GM23338 (cell line): ENCODE measurements around the gene NLK. TPM values are rescaled to one million over a fixed set of nuclear protein-coding genes. Genes with fewer than 3 reads are reported as not detected.

ENCODE experiments used
- ATAC-seq: fragments of 200-7000 bp; cut with Tn5 transposase; 3 replicates; pipeline ENCODE4 v1.9.1; 2020
- DNase-seq: peaks from one replicate; pipeline ENCODE4 v3.0.0-alpha.2; 2015; ENCODE audit warnings: low spot score
- H2AFZ ChIP-seq: fragments of 200-600 bp; sonication (generic); 2 replicates; pipeline ENCODE4 v1.8.0; 2016; ENCODE audit warnings: antibody characterized with exemption, mild to moderate bottlenecking, moderate library complexity
- H3F3A ChIP-seq: fragments of 200-600 bp; sonication (generic); replicated peaks from 2 replicates; pipeline ENCODE4 v1.8.0; 2017; ENCODE audit warnings: antibody characterized with exemption, mixed run types, low read depth
- H3K27ac ChIP-seq: fragments of 200-600 bp; sonication (generic); 2 replicates; pipeline ENCODE4 v1.6.1; 2016; ENCODE audit warnings: low read depth
- H3K27me3 ChIP-seq: fragments of 200-600 bp; sonication (generic); 2 replicates; pipeline ENCODE4 v1.8.0; 2016; ENCODE audit warnings: mild to moderate bottlenecking, mixed run types, moderate library complexity; ENCODE audit not compliant: insufficient read depth
- H3K36me3 ChIP-seq: fragments of 200-600 bp; sonication (generic); 2 replicates; pipeline ENCODE4 v1.8.0; 2016; ENCODE audit warnings: mild to moderate bottlenecking; ENCODE audit not compliant: insufficient read depth
- H3K4me1 ChIP-seq: fragments of 200-600 bp; sonication (generic); 2 replicates; pipeline ENCODE4 v1.8.0; 2016; ENCODE audit warnings: mild to moderate bottlenecking, moderate library complexity; ENCODE audit not compliant: insufficient read depth
- H3K4me2 ChIP-seq: fragments of 200-600 bp; sonication (generic); 2 replicates; pipeline ENCODE4 v1.7.1; 2017; ENCODE audit warnings: mixed run types
- H3K4me3 ChIP-seq: fragments of 200-600 bp; sonication (generic); 2 replicates; pipeline ENCODE4 v1.6.1; 2016; ENCODE audit warnings: mixed run types
- H3K79me2 ChIP-seq: fragments of 200-600 bp; sonication (generic); replicated peaks from 2 replicates; pipeline ENCODE4 v1.8.0; 2017; ENCODE audit warnings: mild to moderate bottlenecking; ENCODE audit not compliant: insufficient read depth
- H3K9me2 ChIP-seq: fragments of 200-600 bp; sonication (generic); 2 replicates; pipeline ENCODE4 v1.8.0; 2017; ENCODE audit not compliant: insufficient read depth
- H4K20me1 ChIP-seq: fragments of 200-600 bp; sonication (generic); replicated peaks from 2 replicates; pipeline ENCODE4 v1.8.0; 2017; ENCODE audit warnings: mild to moderate bottlenecking; ENCODE audit not compliant: insufficient read depth
- H3K27ac Mint-ChIP-seq: 2 replicates; pipeline ENCODE4 v1.8.0; 2020; ENCODE audit warnings: inconsistent platforms, mild to moderate bottlenecking, moderate library complexity, mixed read lengths
- H3K27me3 Mint-ChIP-seq: 3 replicates; pipeline ENCODE4 v1.8.0; 2022; ENCODE audit warnings: low read depth, mild to moderate bottlenecking, moderate library complexity, mixed read lengths, inconsistent platforms; ENCODE audit not compliant: insufficient read depth, poor library complexity
- H3K36me3 Mint-ChIP-seq: 3 replicates; pipeline ENCODE4 v1.8.0; 2021; ENCODE audit warnings: low read depth, mild to moderate bottlenecking, inconsistent platforms, moderate library complexity, mixed read lengths
- H3K4me1 Mint-ChIP-seq: 3 replicates; pipeline ENCODE4 v1.8.0; 2020; ENCODE audit warnings: mild to moderate bottlenecking, inconsistent platforms, mixed read lengths
- H3K4me3 Mint-ChIP-seq: 3 replicates; pipeline ENCODE4 v1.8.0; 2021; ENCODE audit warnings: moderate library complexity, mild to moderate bottlenecking, inconsistent platforms, mixed read lengths
- H3K9me3 Mint-ChIP-seq: 3 replicates; pipeline ENCODE4 v1.8.0; 2020; ENCODE audit warnings: moderate library complexity, mild to moderate bottlenecking, inconsistent platforms, mixed read lengths
- CREB1 ChIP-seq: fragments of 250-450 bp; sonication (Bioruptor Pico); IDR thresholded peaks from 2 replicates; pipeline ENCODE4 v1.5.0; 2020; ENCODE audit warnings: low read depth, mild to moderate bottlenecking, moderate library complexity
- ETS1 ChIP-seq: IDR thresholded peaks from 2 replicates; pipeline ENCODE4 v1.6.1; 2016; ENCODE audit warnings: antibody characterized with exemption
- EZH2 ChIP-seq: fragments of 200-600 bp; sonication (generic); IDR thresholded peaks from one replicate; pipeline ENCODE4 v1.8.0; 2017; ENCODE audit warnings: antibody characterized with exemption, mild to moderate bottlenecking, low read depth; ENCODE audit not compliant: unreplicated experiment
- JUNB ChIP-seq: IDR thresholded peaks from one replicate; pipeline ENCODE4 v1.6.1; 2016; ENCODE audit warnings: antibody characterized with exemption; ENCODE audit not compliant: unreplicated experiment
- NANOG ChIP-seq: IDR thresholded peaks from 2 replicates; pipeline ENCODE4 v1.6.1; 2016; ENCODE audit warnings: antibody characterized with exemption, borderline replicate concordance
- POLR2AphosphoS5 ChIP-seq: IDR thresholded peaks from 2 replicates; pipeline ENCODE4 v1.6.1; 2016; ENCODE audit warnings: antibody characterized with exemption, low read depth
- STAT1 ChIP-seq: IDR thresholded peaks from one replicate; pipeline ENCODE4 v1.6.1; 2016; ENCODE audit warnings: antibody characterized with exemption; ENCODE audit not compliant: unreplicated experiment
- ZNF331 ChIP-seq: fragments of 250-450 bp; sonication (Bioruptor Pico); IDR thresholded peaks from 2 replicates; pipeline ENCODE4 v1.5.0; 2020; ENCODE audit warnings: low read depth, mild to moderate bottlenecking, moderate library complexity
- polyA plus RNA-seq: library from polyadenylated mRNA; unstranded; fragments of >200 nt; fragmentation: Nextera tagmentation; extraction: Ambion mirVana; gene quantifications from 2 replicates; pipeline ENCODE4 v1.2.1, GENCODE V29; 2016
- total RNA-seq: library from RNA; depleted of rRNA; stranded (reverse); fragments of >200 nt; shearing (Covaris generic); gene quantifications from 2 replicates; pipeline ENCODE4 v1.2.3, GENCODE V29; 2014
- TF ChIP-seq, protein P1 (sequence below): IDR thresholded peaks from one replicate; pipeline ENCODE4 v1.6.1; 2018; ENCODE audit warnings: antibody characterized with exemption; ENCODE audit not compliant: unreplicated experiment
- TF ChIP-seq, protein P2 (sequence below): fragments of 250-450 bp; sonication (Bioruptor Pico); IDR thresholded peaks from 2 replicates; pipeline ENCODE4 v1.5.0; 2020; ENCODE audit warnings: mild to moderate bottlenecking, moderate library complexity
- TF ChIP-seq, protein P3 (sequence below), 2 experiments: fragments of 200-600 bp in 1 of 2; sonication (generic) in 1 of 2; conservative IDR thresholded peaks; 2 replicates each; pipeline versions ENCODE4 v1.5.1 to v1.6.1; 2016 to 2017; ENCODE audit warnings: antibody characterized with exemption in 2 of 2, low read depth in 2 of 2, mild to moderate bottlenecking in 2 of 2, moderate library complexity in 1 of 2

The NLK gene
- total and polyA plus RNA-seq, 2 experiments from 2014 or later = 34.7 to 78.5 TPM

DNA sequence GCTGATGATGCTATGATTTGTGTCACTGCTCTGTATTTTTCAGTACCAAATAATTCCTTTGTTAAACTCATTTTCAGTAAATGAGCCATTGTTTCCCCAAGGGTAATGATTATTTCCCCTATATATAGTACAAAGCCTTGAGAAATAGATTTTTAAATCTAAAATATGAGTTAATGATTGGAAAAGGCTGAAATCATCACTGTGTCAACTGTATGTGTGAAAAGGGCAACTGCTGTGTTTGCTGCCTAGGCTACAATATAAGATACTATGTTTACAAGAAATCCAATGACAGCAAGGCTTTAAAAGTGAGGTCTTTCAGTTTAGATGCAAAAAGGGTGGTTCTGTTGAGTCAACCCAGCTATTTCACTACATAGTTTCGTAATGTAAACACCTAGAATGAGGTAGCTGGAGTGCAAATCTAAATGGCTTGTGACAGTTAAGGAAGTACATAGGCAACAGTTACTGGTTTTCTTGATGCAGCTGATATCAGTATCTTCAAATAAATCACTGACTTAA, 15.3 kb downstream of the NLK start (continued):
- TF ChIP-seq ETS1 = no peak
- no peak for TF ChIP-seq JUNB
- no peak for TF ChIP-seq POLR2AphosphoS5
- TF ChIP-seq, protein P1, sequence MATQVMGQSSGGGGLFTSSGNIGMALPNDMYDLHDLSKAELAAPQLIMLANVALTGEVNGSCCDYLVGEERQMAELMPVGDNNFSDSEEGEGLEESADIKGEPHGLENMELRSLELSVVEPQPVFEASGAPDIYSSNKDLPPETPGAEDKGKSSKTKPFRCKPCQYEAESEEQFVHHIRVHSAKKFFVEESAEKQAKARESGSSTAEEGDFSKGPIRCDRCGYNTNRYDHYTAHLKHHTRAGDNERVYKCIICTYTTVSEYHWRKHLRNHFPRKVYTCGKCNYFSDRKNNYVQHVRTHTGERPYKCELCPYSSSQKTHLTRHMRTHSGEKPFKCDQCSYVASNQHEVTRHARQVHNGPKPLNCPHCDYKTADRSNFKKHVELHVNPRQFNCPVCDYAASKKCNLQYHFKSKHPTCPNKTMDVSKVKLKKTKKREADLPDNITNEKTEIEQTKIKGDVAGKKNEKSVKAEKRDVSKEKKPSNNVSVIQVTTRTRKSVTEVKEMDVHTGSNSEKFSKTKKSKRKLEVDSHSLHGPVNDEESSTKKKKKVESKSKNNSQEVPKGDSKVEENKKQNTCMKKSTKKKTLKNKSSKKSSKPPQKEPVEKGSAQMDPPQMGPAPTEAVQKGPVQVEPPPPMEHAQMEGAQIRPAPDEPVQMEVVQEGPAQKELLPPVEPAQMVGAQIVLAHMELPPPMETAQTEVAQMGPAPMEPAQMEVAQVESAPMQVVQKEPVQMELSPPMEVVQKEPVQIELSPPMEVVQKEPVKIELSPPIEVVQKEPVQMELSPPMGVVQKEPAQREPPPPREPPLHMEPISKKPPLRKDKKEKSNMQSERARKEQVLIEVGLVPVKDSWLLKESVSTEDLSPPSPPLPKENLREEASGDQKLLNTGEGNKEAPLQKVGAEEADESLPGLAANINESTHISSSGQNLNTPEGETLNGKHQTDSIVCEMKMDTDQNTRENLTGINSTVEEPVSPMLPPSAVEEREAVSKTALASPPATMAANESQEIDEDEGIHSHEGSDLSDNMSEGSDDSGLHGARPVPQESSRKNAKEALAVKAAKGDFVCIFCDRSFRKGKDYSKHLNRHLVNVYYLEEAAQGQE = no peak
- TF ChIP-seq CREB1 (CRISPR knock-in tag) = no peak

GRCh38 chr17:28059675-28060074, 17.2 kb downstream of the NLK start:
- H3K9me3 Mint-ChIP-seq = no peaks in the 10 kb centered on the region
- H3K4me3 ChIP-seq = no peak overlapping the region
- H3K4me2 ChIP-seq = no peak overlapping the region
- peaks cover 40% of the 10 kb centered on the region for H3K4me1 Mint-ChIP-seq
- H3K4me3 Mint-ChIP-seq = no peak overlapping the region
- H3F3A ChIP-seq = no peaks in the 10 kb centered on the region
- no peaks in the 10 kb centered on the region for H3K9me2 ChIP-seq
- H3K27ac ChIP-seq = no peak overlapping the region
- H3K27me3 Mint-ChIP-seq = peaks cover 1% of the 10 kb centered on the region
- H3K4me1 ChIP-seq = peaks cover 40% of the 10 kb centered on the region
- no peaks in the 10 kb centered on the region for H3K27me3 ChIP-seq
- H2AFZ ChIP-seq = no peak overlapping the region
- peaks cover 39% of the 10 kb centered on the region for H4K20me1 ChIP-seq
- H3K27ac Mint-ChIP-seq = no peak overlapping the region
- DNase-seq (no peak), ATAC-seq (no peak)
- H3K36me3 ChIP-seq = no peaks in the 10 kb centered on the region
- peaks cover 99% of the 10 kb centered on the region for H3K79me2 ChIP-seq
- no peaks in the 10 kb centered on the region for H3K36me3 Mint-ChIP-seq
- no peak for TF ChIP-seq JUNB
- no peak for TF ChIP-seq STAT1
- no peak for TF ChIP-seq EZH2
- TF ChIP-seq ETS1 = no peak
- TF ChIP-seq, protein P2, sequence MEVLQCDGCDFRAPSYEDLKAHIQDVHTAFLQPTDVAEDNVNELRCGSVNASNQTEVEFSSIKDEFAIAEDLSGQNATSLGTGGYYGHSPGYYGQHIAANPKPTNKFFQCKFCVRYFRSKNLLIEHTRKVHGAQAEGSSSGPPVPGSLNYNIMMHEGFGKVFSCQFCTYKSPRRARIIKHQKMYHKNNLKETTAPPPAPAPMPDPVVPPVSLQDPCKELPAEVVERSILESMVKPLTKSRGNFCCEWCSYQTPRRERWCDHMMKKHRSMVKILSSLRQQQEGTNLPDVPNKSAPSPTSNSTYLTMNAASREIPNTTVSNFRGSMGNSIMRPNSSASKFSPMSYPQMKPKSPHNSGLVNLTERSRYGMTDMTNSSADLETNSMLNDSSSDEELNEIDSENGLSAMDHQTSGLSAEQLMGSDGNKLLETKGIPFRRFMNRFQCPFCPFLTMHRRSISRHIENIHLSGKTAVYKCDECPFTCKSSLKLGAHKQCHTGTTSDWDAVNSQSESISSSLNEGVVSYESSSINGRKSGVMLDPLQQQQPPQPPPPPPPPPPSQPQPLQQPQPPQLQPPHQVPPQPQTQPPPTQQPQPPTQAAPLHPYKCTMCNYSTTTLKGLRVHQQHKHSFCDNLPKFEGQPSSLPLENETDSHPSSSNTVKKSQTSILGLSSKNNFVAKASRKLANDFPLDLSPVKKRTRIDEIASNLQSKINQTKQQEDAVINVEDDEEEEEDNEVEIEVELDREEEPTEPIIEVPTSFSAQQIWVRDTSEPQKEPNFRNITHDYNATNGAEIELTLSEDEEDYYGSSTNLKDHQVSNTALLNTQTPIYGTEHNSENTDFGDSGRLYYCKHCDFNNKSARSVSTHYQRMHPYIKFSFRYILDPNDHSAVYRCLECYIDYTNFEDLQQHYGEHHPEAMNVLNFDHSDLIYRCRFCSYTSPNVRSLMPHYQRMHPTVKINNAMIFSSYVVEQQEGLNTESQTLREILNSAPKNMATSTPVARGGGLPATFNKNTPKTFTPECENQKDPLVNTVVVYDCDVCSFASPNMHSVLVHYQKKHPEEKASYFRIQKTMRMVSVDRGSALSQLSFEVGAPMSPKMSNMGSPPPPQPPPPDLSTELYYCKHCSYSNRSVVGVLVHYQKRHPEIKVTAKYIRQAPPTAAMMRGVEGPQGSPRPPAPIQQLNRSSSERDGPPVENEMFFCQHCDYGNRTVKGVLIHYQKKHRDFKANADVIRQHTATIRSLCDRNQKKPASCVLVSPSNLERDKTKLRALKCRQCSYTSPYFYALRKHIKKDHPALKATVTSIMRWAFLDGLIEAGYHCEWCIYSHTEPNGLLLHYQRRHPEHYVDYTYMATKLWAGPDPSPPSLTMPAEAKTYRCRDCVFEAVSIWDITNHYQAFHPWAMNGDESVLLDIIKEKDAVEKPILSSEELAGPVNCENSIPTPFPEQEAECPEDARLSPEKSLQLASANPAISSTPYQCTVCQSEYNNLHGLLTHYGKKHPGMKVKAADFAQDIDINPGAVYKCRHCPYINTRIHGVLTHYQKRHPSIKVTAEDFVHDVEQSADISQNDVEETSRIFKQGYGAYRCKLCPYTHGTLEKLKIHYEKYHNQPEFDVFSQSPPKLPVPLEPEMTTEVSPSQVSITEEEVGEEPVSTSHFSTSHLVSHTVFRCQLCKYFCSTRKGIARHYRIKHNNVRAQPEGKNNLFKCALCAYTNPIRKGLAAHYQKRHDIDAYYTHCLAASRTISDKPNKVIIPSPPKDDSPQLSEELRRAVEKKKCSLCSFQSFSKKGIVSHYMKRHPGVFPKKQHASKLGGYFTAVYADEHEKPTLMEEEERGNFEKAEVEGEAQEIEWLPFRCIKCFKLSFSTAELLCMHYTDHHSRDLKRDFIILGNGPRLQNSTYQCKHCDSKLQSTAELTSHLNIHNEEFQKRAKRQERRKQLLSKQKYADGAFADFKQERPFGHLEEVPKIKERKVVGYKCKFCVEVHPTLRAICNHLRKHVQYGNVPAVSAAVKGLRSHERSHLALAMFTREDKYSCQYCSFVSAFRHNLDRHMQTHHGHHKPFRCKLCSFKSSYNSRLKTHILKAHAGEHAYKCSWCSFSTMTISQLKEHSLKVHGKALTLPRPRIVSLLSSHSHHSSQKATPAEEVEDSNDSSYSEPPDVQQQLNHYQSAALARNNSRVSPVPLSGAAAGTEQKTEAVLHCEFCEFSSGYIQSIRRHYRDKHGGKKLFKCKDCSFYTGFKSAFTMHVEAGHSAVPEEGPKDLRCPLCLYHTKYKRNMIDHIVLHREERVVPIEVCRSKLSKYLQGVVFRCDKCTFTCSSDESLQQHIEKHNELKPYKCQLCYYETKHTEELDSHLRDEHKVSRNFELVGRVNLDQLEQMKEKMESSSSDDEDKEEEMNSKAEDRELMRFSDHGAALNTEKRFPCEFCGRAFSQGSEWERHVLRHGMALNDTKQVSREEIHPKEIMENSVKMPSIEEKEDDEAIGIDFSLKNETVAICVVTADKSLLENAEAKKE (CRISPR knock-in tag) = no peak
- TF ChIP-seq CREB1 (CRISPR knock-in tag) = no peak
- TF ChIP-seq, protein P3, sequence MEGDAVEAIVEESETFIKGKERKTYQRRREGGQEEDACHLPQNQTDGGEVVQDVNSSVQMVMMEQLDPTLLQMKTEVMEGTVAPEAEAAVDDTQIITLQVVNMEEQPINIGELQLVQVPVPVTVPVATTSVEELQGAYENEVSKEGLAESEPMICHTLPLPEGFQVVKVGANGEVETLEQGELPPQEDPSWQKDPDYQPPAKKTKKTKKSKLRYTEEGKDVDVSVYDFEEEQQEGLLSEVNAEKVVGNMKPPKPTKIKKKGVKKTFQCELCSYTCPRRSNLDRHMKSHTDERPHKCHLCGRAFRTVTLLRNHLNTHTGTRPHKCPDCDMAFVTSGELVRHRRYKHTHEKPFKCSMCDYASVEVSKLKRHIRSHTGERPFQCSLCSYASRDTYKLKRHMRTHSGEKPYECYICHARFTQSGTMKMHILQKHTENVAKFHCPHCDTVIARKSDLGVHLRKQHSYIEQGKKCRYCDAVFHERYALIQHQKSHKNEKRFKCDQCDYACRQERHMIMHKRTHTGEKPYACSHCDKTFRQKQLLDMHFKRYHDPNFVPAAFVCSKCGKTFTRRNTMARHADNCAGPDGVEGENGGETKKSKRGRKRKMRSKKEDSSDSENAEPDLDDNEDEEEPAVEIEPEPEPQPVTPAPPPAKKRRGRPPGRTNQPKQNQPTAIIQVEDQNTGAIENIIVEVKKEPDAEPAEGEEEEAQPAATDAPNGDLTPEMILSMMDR (conservative IDR thresholded peaks at IDR 0.05; ENCODE audit: low read depth in 2 of 2) = no peak
- TF ChIP-seq ZNF331 (CRISPR knock-in tag) = no peak
- no peak for TF ChIP-seq NANOG
